ENCODE measurements around the gene GLDN. TPM values are rescaled to one million over a fixed set of nuclear protein-coding genes. Genes with fewer than 3 reads are reported as not detected.
"Not testable (repeated sequence)": the region's sequence is repeated elsewhere in the genome, so short reads cannot be mapped to it uniquely, and the experiment has no call there.

GLDN gene
- total RNA-seq, 1 experiment from 2014 or later: 0.15 TPM

- H3K9me2 ChIP-seq (replicated peaks; ENCODE audit: low read length); H3K4me3 ChIP-seq (ENCODE audit: low read length); H3F3A ChIP-seq (ENCODE audit: low read length, unreplicated experiment); H3K27me3 ChIP-seq (ENCODE audit: low read length); ATAC-seq; H3K9ac ChIP-seq (ENCODE audit: low read length); H3K27ac ChIP-seq (ENCODE audit: low read length); H3K4me2 ChIP-seq (ENCODE audit: low read length); H2AFZ ChIP-seq (ENCODE audit: low read length); H3K79me2 ChIP-seq (ENCODE audit: low read length); POLR2A ChIA-PET (ENCODE audit: unreplicated experiment); H3K4me1 ChIP-seq (ENCODE audit: insufficient read depth, low read length); intact Hi-C loops (cut with micrococcal nuclease); H3K9me3 ChIP-seq (ENCODE audit: low read length); H4K20me1 ChIP-seq (ENCODE audit: low read length); H3K36me3 ChIP-seq (ENCODE audit: low read depth, low read length); BruUV-seq (replicated peaks); CTCF ChIA-PET: not testable (repeated sequence)
- DNase-seq: peak; percentile 21
Observed at GRCh38 chr15:51446029-51446744, 104.7 kb downstream of the GLDN start.

GRCh38 chr15:51447855-51448621 lies 106.6 kb downstream of the GLDN start:
- Histone ChIP-seq H3K9me2 (replicated peaks; ENCODE audit: low read length) (no peaks in the 10 kb centered on the region), H3K79me2 (ENCODE audit: low read length) (no peaks in the 10 kb centered on the region), H3K9ac (ENCODE audit: low read length) (no peak overlapping the region), H2AFZ (ENCODE audit: low read length) (no peak overlapping the region), H3K36me3 (ENCODE audit: low read depth, low read length) (peaks cover 3% of the 10 kb centered on the region; the same call in 1 of the 2 replicates), H3K4me3 (ENCODE audit: low read length) (no peak overlapping the region), H3K9me3 (ENCODE audit: low read length) (no peaks in the 10 kb centered on the region), H3F3A (ENCODE audit: low read length, unreplicated experiment) (no peaks in the 10 kb centered on the region), H3K4me2 (ENCODE audit: low read length) (no peak overlapping the region), H3K27ac (ENCODE audit: low read length) (no peak overlapping the region), H4K20me1 (ENCODE audit: low read length) (no peaks in the 10 kb centered on the region), H3K4me1 (ENCODE audit: insufficient read depth, low read length) (peaks cover 8% of the 10 kb centered on the region), H3K27me3 (ENCODE audit: low read length) (no peaks in the 10 kb centered on the region)
- DNase-seq (no peak), ATAC-seq (no peak)
- intact Hi-C loops (cut with micrococcal nuclease): no loop called here
- ChIA-PET POLR2A (ENCODE audit: unreplicated experiment) (no interaction called here), CTCF (no interaction called here)
- no TSS peak for BruUV-seq (replicated peaks)
- TF ChIP-seq EZH2phosphoT487 (IDR thresholded peaks at IDR 0.05; ENCODE audit: borderline replicate concordance, low read length) (no peak), EZH2 (IDR thresholded peaks at IDR 0.05; ENCODE audit: low read length, unreplicated experiment) (no peak)
- TF ChIP-seq, protein P1, sequence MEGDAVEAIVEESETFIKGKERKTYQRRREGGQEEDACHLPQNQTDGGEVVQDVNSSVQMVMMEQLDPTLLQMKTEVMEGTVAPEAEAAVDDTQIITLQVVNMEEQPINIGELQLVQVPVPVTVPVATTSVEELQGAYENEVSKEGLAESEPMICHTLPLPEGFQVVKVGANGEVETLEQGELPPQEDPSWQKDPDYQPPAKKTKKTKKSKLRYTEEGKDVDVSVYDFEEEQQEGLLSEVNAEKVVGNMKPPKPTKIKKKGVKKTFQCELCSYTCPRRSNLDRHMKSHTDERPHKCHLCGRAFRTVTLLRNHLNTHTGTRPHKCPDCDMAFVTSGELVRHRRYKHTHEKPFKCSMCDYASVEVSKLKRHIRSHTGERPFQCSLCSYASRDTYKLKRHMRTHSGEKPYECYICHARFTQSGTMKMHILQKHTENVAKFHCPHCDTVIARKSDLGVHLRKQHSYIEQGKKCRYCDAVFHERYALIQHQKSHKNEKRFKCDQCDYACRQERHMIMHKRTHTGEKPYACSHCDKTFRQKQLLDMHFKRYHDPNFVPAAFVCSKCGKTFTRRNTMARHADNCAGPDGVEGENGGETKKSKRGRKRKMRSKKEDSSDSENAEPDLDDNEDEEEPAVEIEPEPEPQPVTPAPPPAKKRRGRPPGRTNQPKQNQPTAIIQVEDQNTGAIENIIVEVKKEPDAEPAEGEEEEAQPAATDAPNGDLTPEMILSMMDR (conservative IDR thresholded peaks at IDR 0.05; ENCODE audit: low read depth, low read length): no peak

GRCh38 chr15:51448622-51449399 lies 107.4 kb downstream of the GLDN start:
- H3K27ac ChIP-seq (ENCODE audit: low read length): no peak overlapping the region
- ATAC-seq (no peak), DNase-seq (no peak)
- no peaks in the 10 kb centered on the region for H3K27me3 ChIP-seq (ENCODE audit: low read length)
- no peaks in the 10 kb centered on the region for H3F3A ChIP-seq (ENCODE audit: low read length, unreplicated experiment)
- no peak overlapping the region for H3K4me2 ChIP-seq (ENCODE audit: low read length)
- no peak overlapping the region for H3K4me3 ChIP-seq (ENCODE audit: low read length)
- no peaks in the 10 kb centered on the region for H3K9me2 ChIP-seq (replicated peaks; ENCODE audit: low read length)
- POLR2A ChIA-PET (ENCODE audit: unreplicated experiment): no interaction called here
- no peaks in the 10 kb centered on the region for H4K20me1 ChIP-seq (ENCODE audit: low read length)
- H3K79me2 ChIP-seq (ENCODE audit: low read length): no peaks in the 10 kb centered on the region
- no peak overlapping the region for H2AFZ ChIP-seq (ENCODE audit: low read length)
- H3K9ac ChIP-seq (ENCODE audit: low read length): no peak overlapping the region
- peaks cover 3% of the 10 kb centered on the region; the same call in 1 of the 2 replicates for H3K36me3 ChIP-seq (ENCODE audit: low read depth, low read length)
- TF ChIP-seq, protein P1 (conservative IDR thresholded peaks at IDR 0.05; ENCODE audit: low read depth, low read length): no peak
- TF ChIP-seq EZH2 (IDR thresholded peaks at IDR 0.05; ENCODE audit: low read length, unreplicated experiment) (no peak), EZH2phosphoT487 (IDR thresholded peaks at IDR 0.05; ENCODE audit: borderline replicate concordance, low read length) (no peak)
- H3K9me3 ChIP-seq (ENCODE audit: low read length): no peaks in the 10 kb centered on the region
- intact Hi-C loops (cut with micrococcal nuclease): no loop called here
- CTCF ChIA-PET: no interaction called here
- BruUV-seq (replicated peaks): no TSS peak
- H3K4me1 ChIP-seq (ENCODE audit: insufficient read depth, low read length): peaks cover 8% of the 10 kb centered on the region
